HG03060 (cell line): ENCODE results near the gene TMPRSS12.
"Not testable (repeated sequence)": the region's sequence is repeated elsewhere in the genome, so short reads cannot be mapped to it uniquely, and the experiment has no call there.

Experiments used
- ATAC-seq: cut with Tn5 transposase; IDR thresholded peaks from one replicate; pipeline ENCODE4 v1.9.1; 2021; ENCODE audit warnings: low read depth, moderate number of reproducible peaks; ENCODE audit not compliant: unreplicated experiment

Gene TMPRSS12

DNA sequence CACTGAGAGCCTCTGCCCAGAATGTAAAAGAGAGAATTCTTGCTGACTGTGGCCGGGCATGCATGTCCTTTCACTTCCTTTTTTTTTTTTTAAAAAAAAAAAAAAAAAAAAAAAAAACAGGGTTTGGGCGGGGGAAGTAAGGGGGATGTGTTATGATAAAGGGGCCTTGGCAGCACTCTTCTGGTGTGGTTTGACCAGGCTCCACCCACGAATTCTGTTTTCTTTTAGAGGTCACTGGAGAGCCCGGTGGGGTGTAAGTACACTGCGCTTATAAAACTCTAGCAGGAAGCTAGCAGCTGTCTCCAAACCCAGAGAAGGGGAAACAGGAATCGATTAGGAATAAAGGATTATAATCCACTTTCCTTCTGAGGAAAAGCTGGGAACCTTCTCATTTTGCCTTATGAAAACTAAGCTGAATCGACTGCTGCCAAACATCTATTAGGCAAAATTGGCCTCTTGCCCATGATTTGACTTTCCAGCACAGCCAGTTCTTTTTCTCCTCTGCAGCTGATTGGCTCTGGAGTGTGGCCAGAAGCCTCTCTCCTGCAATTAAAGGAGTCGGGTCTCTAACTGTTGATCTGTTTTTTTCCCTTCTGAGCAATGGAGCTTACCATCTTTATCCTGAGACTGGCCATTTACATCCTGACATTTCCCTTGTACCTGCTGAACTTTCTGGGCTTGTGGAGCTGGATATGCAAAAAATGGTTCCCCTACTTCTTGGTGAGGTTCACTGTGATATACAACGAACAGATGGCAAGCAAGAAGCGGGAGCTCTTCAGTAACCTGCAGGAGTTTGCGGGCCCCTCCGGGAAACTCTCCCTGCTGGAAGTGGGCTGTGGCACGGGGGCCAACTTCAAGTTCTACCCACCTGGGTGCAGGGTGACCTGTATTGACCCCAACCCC, 82.0 kb downstream of the TMPRSS12 start:
- peak; percentile 65 for ATAC-seq

DNA sequence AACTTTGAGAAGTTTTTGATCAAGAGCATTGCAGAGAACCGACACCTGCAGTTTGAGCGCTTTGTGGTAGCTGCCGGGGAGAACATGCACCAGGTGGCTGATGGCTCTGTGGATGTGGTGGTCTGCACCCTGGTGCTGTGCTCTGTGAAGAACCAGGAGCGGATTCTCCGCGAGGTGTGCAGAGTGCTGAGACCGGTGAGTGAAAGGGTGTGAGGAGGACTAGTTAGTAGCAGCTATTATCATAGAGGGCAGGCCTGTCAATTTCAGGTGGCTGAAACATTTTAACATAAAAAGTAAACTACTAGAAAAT, 82.6 kb downstream of the TMPRSS12 start:
- ATAC-seq = no peak

DNA sequence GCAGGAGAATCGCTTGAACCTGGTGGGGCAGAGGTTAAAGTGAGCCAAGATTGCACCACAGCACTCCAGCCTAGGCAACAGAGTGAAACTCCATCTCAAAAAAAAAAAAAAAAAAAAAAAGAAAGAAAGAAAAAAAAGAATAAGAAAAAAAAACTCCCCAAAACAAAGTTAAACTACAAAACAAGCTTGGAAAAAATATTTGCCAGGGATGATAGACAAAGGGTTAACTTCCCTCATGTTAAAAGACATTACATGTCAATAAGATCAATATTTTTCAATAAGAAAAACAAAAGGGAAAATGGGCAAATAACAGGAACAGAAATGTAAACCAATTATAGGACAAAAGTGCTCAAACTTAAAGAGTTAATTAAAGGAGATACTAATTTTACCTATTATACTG, 83.2 kb downstream of the TMPRSS12 start:
- ATAC-seq = no peak

DNA sequence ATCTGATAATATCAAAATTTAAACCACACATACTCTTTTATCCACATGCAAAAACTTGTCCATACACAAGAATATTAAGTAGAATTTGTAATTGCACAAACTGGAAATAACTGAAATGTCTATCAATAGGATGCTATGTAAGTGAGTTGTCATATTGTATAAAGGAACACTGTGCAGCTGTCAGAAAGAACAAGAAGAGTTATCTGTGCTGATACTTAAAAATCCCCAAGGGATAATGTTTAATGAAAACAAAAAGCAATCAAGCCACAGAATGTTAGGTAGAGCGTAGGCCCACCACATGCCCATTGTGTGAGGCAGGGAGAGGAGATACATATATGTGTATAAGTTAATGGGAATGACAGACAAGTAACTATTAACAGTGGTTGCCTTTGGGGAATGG, 83.7 kb downstream of the TMPRSS12 start:
- no peak for ATAC-seq

DNA sequence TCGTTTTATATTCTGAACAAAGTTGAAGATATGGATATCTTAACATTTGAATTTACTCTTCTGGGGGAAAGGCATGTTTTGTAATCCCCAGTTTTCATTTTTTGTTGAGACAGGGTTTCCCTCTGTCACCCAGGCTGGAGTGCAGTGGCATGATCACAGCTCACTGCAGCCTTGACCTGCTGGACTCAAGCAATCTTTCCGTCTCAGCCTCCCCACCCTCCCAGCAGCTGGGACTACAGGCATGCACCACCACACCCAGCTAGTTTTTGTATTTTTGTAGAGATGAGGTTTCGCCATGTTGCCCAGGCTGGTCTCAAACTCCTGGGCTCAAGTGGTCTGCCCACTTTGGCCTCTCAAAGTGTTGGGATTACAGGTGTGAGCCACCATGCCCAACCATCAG, 84.2 kb downstream of the TMPRSS12 start:
- ATAC-seq = not testable (repeated sequence)

DNA sequence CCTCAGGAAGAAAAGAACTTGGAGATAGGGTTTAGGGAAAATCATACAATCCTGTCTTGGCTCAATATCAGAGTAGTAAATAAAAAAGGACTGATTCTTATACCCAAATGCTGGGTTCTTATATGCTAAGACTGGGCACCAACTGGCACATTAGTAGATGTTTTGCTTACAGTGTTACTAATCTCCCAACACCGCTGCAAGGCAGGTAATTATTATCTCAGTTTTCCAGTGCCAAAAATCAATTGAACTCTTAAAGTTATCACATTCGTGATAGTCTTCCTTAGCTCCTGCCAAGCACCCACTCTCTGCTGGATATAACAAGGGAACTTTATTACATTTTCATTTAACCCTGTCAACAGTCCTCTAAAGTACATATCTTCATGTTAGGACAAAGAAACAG, 84.6 kb downstream of the TMPRSS12 start:
- ATAC-seq = no peak

DNA sequence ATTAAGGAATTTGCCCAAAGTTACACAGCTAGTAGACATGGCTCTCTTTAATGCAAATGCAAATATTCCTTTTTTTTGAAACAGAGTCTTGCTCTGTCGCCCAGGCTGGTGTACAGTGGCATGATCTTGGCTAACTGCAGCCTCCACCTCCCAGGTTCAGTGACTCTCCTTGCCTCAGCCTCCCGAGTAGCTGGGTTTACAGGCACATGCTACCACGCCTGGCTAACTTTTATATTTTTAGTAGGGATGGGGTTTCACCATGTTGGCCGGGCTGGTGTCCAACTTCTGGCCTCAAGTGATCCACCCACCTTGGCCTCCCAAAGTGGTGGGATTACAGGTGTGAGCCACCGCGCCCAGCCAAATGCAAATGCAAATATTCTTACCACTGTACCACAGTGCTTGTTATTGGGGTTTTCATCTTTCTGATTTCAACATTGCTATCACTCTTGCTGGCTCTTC, 85.1 kb downstream of the TMPRSS12 start:
- ATAC-seq = no peak

DNA sequence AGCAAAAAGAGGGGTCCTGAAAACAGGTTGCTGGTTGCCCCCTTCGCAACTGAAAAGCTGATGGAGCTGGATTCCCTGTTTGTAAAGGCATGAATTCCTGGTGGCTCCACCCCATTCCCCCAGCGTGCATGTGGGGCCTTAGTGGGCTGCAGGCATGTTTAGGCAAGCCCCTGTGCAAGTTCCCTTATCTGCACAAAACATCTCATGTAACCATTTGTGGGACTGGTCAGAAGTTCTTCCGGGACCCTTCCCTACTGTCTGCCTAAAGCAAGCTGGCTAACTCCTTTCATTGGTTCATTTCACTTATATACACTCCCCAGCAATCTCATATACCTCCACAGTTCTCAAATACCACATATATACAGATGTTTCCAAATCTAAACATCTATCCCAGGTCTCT, 85.7 kb downstream of the TMPRSS12 start:
- ATAC-seq = no peak

DNA sequence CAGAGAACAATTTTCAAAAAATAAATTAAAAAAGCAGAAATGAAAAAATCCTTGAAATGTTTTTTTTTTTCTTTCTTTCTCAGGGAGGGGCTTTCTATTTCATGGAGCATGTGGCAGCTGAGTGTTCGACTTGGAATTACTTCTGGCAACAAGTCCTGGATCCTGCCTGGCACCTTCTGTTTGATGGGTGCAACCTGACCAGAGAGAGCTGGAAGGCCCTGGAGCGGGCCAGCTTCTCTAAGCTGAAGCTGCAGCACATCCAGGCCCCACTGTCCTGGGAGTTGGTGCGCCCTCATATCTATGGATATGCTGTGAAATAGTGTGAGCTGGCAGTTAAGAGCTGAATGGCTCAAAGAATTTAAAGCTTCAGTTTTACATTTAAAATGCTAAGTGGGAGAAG, 87.1 kb downstream of the TMPRSS12 start:
- ATAC-seq = no peak

DNA sequence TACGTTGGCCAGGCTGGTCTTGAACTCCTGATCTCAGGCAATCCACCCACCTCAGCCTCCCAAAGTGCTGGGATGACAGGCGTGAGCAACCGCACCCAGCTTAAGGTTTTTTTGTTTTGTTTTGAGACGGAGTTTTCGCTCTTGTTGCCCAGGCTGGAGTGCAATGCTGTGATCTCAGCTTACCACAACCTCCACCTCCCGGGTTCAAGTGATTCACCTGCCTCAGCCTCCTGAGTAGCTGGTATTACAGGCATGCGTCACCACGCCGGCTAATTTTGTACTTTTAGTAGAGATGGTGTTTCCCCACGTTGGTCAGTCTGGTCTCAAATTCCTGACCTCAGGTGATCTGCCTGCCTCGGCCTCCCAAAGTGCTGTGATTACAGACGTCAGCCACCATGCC, 87.8 kb downstream of the TMPRSS12 start:
- not testable (repeated sequence) for ATAC-seq

DNA sequence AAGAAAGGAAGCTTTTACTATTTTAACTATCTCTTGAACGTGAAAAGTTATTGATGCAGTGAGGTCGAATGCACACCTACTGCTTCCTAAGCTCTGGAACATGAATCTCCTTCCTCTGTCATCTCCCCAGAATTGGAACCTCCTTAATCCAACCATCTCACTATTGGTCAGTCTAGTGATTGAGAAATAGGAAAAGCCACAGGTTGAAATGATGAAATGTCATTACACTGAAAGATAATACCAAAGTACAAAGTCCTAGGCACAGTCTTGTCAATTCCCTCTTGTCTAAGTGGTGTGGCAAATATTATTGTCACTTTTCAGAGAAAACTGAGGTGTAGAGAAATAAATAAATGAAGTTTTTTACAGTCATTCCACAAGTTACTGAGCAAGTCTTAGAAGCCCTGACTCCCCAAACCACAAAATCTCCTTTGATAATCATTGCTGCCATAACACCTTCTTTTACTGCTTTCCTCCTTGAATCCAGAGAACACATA, 90.1 kb downstream of the TMPRSS12 start:
- no peak for ATAC-seq

DNA sequence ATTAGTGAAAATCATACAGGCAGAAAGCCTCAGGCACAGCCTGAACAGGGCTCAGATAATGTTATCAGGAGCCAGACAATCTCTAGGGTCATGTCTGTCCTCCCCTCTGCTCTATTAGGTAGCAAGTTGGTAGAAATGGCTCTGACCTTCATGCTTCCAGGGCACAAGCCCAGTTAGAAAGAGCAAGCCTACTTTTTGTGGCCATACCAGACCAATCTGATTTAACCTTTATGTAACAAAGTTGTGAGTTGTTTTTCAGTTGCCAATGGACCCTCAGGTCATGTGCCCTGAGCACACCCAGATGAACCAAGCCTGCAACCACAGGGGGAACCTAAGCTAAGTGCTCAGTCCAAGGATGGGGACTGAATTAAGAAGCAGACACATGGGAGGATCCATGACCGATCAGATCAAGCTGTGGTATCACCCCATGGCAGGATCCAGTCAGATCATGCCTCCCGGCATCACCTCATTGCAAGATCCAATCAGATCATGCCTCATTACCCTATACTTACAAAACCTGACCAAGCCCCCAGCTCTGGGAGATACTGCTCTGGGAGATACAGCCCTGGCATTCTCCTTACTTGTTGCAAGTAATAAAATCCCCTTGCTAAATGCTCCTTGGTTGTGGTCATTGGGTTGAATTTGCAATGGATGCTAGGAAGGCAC, 90.9 kb downstream of the TMPRSS12 start:
- no peak for ATAC-seq

DNA sequence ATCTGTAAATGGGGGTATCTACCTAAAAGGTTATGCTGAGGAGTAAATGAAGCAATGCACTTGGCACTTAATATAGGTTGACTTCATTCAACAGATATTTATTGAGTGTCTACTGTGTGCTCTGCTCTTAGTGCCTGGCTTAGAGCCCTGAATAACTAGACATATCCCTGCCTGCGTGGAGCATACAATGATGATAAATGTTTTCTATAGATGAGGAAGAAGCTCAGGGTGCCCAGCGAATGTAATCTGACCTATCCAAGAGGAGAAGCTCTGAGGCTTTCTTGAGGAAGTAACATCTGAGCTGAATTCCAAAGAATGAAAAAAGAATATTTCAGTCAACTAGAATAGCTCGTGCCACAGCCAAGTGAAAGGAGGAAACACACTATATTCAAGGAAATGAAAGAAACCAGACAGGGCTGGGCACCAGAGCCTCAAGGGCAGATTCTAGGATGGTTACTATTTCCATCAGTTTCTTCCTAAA, 91.7 kb downstream of the TMPRSS12 start:
- no peak for ATAC-seq

DNA sequence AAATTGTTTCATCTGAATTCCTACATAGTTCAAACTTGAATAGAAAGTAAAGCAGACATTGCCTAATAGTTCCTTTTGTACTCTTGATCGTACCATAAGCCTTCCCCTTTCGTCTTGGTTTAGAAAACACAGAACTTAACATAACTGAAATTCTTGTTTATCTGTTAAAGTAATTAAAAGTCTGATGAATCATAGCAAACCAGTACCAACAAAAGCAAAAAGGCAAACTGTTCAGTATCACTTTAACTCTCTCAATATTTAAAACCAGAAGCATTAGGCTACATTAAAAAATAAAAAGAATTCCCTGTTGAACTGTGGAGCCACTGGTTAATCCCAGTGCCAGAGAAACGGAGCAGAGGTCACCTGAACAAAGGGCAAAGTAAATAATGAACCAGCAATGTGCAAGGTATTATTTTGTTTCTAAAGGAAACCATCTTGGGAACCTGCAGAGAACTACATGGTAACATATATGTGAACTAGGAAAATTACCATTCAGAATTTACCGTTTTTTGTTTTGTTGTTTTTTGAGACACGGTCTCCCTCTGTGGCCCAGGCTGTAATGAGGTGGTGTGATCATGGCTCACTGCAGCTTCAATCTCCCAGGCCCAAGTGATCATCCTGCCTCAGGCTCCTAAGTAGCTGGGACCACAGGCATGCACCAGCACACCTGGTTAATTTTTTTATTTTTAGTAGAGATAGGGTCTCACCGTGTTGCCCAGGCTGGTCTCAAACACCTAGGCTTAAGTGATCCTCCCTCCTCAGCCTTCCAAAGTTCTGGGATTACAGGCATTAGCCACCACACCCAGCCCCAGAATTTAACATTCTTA, 92.5 kb downstream of the TMPRSS12 start:
- ATAC-seq = no peak

DNA sequence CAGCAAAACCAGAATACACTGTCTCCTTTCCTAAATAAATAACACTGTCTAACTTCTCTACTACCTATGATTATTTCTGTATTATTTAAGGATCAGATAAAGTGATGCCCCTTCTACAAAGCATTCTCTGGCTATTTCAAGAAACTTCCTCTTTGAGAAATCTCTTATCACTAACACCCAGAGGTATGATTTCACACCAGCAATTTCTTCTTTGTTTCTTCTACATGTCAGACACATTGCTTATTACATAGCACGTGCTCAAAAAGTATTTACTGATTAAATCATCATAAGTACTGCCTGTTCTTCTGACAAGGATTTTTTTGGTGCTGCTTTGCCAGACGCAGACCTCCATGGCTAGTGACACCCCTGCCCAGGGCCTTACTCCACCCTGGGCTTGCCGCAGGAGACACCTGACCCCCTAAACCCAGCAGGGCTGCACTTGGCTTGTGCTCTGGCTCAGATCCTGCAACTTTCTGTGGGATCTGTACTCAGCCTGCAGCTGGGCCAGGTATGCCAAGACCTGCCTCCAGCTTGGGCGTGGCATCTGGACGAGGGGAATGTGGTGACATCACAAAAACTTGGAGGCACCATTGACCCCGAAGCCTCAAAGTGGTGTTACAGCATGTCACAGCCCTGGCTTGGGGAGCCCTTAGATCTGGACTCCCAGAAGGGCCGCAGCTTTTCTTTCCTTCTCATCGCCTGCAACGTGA, 94.2 kb downstream of the TMPRSS12 start:
- ATAC-seq = no peak
